Cerebellar nuclear complex (tissue), 1 donor: ENCODE results near the gene PRKAR1B.

ENCODE experiments used
- DNase-seq, 2 experiments: peaks; one replicate each; lab custom pipeline; 2025; lab: John Stamatoyannopoulos, UW

The PRKAR1B gene

DNA sequence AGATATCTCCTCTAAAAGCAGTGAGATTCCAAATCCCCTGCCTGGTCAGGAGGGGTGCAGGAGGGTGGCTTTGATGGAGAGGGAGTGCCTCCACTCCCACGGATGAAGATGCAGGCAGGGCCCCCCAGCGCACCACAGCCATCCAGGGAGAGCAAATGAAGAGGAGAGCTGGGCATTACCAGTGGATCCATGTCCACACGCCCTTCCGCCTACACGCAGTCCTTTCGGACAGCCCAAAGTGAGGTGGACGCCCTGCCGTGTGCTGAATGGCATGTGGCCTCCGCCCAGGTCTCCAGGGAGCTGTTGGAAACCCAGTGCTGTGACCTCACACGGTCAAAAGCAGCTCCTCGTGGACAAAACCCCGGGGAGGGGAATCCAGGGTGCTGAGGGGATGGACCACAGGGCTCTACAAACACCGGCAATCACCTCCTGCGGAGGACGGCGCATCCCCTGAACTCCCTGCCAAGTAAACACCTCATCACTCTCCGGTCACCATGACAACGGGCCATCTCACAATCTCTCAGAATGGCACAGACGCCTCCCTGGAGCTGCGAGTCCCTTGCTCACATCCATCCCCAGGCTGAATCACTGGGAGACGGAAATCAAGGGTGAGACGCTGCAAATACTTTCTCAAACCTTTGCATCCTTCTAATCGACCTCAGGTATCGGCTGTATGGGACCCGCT is 35.6 kb downstream of the PRKAR1B start:
- no peak for DNase-seq

DNA sequence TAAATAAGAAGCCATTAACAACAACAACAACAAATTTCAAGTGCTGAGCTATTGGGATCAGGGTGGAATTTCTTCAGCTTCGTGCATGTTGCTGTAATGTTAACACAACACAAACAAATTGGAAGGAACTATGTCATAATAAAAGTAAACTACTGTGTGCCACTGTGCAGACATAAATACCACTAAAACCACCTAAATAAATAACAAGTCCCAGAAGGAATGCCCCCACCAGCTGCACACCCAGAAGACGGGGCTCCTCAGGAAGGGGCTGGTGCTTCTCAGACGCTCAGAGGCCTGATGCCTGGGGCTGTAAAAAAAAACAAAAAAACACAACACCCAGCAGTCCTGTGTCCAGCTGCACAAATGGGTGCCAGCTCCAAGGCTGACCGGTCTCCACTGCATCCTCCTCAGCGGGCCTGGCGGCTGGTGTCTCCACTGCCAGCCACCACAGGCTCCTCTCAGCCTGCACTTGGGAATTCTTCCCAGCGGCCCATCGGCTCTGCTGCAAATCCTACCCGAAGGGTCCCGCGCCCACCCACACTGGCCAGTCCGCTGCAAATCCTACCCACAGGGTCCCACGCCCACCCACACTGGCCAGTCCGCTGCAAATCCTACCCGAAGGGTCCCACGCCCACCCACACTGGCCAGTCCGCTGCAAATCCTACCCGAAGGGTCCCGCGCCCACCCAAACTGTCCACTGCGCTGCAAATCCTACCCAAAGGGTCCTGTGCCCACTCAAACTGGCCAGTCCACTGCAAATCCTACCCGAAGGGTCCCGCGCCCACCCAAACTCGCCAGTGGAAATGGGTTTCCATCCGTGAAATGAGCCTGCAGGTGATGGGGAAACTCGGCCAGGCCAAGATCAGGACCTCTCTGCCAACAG is 36.4 kb downstream of the PRKAR1B start:
- DNase-seq: no peak

DNA sequence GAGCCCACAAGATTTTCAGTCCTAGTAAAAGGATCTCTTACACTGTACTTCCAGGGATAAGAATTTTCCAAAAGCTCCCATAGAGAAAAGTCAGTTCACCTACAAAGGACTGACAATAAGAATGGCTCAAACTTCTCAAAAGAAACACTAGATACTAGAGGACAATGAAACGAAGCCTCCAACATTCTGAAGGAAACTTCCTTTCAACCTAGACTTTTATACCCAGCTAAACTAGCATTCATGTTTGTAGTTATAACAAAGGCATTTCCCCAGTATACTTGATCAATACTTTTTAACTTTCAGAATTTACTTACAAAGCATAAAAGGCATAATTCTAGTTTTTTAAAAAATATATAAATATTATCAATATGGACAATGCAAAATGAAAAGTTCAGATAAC is 41.5 kb downstream of the PRKAR1B start:
- DNase-seq: no peak

DNA sequence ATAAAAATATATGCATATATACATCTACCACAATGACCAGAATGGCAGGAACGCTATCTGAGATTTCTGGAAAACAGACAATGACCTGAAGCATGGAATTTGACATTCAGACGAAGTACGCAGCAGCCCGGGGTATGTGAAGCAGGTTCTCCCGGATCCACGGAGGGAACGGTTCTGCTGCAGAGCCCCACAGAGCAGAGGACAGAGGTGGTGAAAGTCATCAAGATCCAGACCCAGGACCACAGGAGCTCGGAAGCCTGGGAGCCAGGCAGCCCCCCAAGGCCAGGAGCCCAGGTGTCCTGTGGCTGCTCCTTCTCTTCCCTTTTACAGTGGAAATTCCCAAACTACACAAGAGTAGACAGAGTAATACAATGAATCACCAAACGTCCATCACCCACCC is 42.7 kb downstream of the PRKAR1B start:
- DNase-seq: no peak

DNA sequence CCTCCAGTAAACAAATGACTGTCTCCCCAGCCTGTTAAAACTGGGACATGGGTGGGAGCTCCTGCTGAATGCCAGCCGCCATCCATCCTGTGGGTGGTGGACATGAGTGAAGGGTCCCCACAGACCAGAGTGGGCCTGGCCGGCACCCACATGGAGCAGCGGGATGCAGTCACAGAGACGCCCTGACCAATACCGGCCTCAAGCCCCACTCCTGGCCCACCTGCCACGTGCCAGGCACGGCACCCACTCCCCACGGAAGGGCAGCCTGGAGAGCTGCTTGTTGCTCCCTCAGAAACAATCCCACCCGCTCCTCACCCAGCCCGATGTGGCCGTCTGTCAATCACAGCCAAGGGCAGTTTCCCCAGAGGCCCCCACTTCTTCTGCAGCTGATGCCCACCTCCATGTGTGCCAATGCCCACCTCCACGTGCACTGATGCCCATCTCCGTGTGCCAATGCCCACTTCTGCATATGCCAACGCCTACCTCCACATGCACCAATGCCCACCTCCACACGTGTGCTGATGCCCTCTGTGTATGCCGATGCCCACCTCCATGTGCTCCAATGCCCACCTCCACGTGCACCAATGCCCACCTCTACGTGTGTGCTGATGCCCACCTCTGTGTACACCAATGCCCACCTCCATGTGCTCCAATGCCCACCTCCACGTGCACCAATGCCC is 43.4 kb downstream of the PRKAR1B start:
- DNase-seq: no peak

DNA sequence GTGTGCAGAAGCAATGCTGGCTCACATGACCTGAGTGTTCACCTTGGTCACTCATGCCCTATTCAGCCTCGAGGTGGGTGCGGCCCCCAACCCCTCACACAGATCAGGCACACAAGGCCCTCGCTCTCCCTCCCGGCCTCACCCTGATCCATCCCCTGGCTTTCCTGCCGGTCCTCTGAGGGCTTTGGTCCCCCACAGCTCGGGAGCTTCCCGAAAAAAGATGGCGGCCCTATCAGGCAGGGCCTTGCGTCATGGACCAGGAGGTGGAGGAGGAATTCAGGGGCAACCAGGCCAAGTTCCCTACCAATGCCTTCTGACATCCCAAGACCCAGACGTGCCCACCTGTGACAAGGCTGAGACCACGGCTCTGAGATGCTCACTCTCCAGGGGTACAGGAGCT is 44.3 kb downstream of the PRKAR1B start:
- no peak for DNase-seq

DNA sequence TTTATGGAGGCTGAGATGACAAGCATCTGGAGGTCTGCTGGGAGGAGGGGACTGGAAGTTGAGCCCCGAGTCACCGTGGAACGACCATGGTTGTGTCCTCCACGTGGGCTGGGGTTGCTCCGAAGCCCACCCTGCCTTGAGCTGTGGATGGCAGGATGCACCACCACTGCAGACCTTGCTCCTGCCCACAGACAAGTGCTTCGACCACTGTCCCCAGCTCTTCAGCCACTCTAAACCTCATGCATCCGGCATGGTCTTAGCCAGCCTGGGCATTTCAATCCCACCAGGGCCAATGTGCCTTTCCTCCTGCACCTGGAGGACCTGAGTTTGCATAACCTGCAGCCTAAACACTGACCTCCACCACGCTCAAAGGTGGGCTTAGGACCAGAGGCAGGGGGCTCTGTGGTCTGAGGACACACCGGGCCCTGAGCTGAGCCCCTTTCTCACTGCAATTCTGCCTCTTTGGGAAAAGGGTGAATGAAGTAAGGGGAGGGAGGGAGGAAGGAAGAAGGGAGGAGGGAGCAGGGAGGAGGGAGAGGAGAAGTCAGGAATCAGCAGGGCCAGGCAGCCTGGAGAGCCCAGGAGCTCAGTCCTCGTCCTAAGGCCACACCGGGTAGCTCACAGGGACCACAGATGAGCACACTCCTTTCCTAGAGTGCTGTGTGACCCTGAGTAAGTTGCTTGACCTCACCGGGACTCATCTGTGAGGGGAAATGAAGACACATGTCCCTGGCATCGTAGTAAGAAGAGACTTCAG is 45.4 kb downstream of the PRKAR1B start:
- DNase-seq: no peak

DNA sequence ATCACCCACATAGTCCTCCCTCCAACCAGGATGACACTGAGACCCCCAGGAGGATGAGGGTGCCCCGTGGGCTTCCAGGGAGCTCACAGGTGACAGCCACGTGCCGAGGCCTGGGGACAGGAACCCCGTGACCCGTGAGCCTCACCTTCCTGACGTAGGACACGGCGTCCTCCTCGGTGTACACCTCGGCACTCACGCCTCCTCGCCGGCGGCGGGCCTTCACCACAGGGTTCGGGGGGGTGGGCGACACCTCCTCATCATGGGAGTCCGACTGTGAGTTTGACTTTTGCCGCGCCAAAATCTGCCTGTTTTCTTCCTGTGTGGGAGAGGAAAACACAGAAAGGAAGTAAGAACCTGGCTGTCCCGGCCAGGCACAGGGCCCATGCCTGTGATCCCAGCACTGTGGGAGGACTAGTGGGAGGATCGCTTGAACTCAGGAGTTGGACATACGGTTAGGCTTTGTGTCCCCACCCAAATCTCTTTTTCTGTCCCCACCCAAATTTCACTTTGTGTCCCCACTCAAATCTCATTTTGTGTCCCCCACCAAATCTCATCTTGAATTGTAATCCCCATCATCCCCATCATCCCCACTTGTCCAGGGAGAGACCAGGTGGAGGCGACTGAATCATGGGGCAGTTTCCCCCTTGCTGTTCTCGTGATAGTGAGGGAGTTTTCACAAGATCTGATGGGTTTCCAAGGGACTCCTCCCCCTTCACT is 46.5 kb downstream of the PRKAR1B start:
- DNase-seq: no peak

DNA sequence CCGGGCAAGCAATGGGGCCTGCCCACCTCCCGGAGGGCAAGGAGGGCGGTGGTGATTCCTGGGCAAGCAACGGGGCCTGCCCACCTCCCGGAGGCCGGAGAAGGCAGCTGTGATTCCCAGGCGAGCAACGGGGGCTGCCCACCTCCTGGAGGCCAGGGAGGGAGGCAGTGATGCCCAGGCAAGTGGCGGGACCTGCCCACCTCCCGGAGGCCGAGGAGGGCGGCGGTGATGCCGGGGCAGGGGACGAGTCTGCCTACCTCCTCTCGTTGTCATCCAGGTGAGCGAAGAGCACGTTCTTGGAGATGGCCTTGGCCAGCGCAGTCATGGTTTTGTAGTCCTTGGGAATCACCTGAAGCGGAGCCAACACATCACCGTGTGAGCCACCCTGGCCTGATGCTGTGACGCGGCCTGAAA is 50.1 kb downstream of the PRKAR1B start:
- no peak for DNase-seq

DNA sequence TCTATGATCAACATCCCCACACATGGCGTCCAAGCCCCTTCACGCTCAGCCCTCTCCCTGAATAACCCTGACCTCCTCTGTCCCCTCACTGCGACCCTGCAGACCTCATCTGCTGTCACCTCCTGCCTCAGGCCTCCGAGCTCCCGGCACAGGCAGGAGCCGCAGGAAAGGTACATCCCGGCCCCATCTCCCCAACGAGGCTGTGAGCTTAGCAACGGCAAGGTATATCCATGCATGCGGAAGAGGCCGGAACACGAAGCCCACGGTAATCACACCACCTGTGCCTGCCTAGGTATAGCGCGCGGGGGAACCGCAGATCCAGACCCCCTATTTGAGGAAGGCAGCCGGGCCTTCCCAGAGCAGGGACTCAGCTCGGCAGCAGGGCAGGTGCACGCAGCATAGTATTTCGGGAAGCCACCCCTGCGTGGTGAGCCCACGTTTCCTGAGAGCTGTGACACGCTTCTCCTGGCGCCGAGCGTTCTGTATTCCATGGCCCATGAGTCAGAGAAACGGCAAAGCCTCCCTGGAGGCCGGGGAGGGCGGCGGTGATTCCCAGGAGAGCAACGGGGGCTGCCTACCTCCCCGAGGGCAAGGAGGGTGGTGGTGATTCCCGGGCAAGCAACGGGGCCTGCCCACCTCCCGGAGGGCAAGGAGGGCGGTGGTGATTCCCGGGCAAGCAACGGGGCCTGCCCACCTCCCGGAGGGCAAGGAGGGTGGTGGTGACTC is 50.7 kb downstream of the PRKAR1B start:
- no peak for DNase-seq

DNA sequence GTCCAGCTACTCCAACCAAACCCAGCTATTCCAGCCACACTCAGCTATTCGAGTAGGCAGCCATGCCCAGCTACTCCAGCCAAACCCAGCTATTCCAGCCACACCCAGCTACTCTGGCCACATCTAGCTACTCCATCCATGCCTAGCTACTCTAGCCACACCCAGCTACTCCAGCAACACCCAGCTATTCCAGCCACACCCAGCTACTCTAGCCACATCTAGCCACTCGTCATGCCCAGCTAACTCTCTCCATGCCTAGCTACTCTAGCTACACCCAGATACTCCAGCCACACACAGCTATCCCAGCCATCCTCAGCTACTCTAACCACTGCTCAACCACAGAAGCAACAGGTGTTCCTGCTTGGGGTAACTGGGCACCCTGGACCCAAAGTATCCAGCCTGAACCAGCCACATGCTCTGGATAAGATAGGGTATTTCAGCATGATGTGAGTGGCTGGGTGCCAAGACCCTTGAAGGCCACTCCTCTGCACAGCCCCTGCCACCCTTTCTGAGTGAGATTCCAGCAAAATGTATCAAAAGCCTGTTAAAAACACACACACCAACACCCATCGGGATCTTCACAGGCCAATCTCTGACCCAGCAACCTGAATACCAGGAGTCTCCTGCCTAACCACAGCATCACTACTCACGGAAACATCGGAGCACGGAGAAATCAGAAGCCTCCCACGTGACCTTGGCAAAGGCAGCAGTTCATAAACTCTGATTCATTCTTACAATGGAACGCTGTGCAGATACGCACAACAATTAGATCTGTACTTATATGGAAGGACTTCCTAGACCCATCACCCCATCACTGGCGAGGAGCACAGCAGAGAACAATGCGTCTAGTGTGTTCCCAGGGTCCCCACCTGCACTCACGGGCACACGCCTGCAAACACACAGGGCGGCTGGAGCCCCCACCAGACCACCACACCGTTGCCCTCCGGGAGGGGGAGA is 52.3 kb downstream of the PRKAR1B start:
- DNase-seq: no peak

DNA sequence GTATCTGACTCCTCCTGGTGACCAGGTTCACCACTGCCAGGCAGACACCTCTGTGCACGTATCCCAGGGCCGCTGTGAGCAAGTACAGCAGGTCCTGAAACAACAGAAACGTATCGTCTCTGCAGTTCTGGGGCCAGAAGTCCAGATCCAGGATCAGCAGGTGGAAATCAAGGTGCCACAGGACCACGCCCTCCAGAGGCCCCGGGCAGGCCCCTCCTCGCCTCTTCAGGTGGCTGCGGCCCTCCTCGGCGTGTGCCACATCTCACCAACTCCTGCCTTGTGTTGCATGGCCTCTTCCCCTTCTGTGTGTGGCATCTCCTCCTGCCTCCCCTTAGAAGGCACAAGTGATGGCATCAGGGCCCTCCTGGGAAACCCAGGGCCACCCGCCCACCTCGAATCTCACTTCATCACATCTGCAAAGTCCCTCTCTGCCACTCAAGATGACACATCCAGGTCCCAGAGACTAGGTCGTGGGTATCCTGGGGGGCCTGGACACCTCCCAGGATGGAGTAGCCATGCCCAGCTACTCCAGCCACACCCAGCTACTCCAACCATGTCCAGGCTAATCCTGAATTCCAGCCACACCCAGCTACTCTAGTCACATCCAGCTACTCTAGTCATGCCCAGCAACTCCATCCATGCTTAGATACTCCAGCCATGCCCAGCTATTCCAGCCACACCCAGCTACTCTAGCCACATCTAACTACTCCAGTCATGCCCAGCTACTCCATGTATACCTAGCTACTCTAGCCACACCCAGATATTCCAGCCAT is 53.2 kb downstream of the PRKAR1B start:
- no peak for DNase-seq

DNA sequence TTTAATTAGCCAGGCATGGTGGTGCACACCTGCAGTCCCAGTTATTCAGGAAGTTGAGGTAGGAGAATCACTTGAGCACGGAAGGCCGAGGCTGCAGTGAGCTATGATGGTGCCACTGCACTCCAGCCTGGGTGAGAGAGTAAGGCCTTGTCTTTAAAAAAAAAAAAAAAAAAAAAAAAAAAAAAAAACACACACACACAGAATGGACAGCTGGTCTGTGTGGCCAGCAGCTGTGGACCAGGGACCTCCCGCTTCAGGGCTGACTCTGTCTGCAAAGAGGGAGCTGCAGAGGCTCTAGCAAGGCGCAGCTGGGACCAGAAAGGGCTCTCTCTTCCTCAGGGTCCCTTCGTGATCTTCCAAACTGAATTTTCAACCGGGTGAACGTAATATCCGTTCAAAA is 54.2 kb downstream of the PRKAR1B start:
- DNase-seq: no peak

DNA sequence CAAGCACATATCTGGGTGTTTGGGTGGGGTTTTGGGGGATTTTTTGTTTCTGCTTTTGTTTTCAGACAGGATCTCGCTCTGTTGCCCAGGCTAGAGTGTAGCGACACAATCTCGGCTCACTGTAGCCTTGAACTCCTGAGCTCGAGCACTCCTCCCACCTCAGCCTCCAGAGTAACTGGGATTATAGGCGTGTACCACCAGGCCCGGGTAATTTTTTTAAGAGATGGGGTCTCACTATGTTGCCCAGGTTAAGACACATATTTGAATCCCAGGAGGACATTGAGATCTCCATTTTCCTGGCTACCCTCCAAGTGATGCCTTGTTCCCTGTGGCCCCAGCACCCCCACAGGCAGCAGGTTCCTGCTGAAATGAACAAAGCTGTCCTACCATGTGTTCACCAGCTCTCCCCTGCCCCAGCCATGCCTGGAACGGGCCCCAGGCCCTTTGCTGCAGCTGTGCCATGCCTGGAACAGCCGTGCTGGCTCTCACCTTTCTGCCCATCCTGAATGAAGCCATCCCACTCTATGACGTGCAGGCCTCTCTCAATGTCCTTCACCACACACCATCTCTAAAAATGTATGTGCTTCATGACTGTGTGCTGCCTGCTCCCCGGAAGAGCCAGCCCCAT is 55.6 kb downstream of the PRKAR1B start:
- no peak for DNase-seq

DNA sequence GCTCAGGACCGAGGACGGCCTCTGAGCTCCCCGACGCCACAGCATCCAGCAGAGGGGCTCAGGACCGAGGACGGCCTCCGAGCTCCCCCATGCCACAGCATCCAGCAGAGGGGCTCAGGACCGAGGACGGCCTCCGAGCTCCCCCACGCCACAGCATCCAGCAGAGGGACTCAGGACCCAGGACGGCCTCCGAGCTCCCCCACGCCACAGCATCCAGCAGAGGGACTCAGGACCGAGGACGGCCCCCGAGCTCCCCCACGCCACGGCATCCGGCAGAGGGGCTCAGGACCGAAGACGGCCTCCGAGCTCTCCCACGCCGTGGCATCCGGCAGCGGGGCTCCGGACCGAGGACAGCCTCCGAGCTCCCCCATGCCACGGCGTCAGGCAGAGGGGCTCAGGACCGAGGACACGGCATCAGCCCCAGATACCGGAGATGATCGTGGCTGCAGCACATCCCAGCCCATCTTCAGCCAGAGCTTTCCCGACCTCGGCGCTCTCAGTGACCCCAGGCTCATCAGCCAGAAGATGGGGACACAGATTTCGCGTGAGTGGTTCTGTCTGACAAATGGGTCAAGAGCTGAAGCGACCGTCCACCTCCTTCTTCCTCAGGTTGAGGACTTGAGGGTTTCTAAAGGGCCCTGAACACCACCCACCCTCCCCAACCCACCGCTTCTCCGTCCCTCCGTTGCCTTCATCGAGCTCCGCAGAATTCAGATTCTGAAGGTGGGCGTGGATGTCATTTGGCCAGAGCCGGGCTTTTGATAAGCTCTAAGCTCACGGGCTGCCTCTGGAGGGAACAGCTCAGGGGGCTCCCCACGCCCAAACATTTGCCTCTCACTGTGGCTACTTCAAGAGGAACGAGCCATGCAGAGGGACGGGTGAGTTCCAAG is 56.3 kb downstream of the PRKAR1B start:
- no peak for DNase-seq

DNA sequence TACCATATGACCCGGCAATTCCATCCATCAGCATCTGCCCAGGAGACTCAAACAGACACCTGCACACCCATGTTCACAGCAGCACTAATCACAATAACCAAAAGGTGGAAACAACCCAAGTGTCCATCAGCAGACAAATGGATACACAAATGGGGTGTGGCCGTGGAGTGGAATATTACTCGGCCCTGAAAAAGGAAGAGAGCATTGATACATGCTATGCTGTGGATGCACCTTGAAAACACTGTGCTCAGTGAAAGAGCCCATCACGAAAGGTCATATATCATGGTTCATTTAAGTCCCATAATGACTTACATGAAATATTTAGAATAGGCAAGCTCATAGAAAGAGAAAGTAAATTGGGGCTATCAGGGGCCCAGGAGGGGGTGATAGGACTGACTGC is 58.1 kb downstream of the PRKAR1B start:
- DNase-seq: no peak
